ENCODE data around the gene AICDA.
A peak's percentile ranks its signal among the peaks of the same experiment; 100 is the strongest.
"Not testable (repeated sequence)": the region's sequence is repeated elsewhere in the genome, so short reads cannot be mapped to it uniquely, and the experiment has no call there.

The AICDA gene

GRCh38 chr12:8612629-8613028 is at the start of gene AICDA:
AICDA (minus strand) TSS chr12:8612859; CDS start chr12:8612767, 92 bp downstream.
- no peak for DNase-seq

GRCh38 chr12:8661751-8662150 is 49.1 kb upstream of the AICDA start:
- no peak for DNase-seq

- no peak for DNase-seq
Measured at GRCh38 chr12:8661016-8661415, 48.4 kb upstream of the AICDA start.

GRCh38 chr12:8658346-8658745 is 45.7 kb upstream of the AICDA start:
- no peak for DNase-seq

- no peak for DNase-seq
Measured at GRCh38 chr12:8655421-8655820, 42.8 kb upstream of the AICDA start.

- DNase-seq, result no peak
Measured at GRCh38 chr12:8648576-8649205, 36.0 kb upstream of the AICDA start.

- DNase-seq, result no peak
Measured at GRCh38 chr12:8647968-8648367, 35.3 kb upstream of the AICDA start.

- DNase-seq, result no peak
Measured at GRCh38 chr12:8644345-8645248, 31.9 kb upstream of the AICDA start.

GRCh38 chr12:8642775-8643174 is 30.1 kb upstream of the AICDA start:
- DNase-seq, result no peak

GRCh38 chr12:8639936-8640335 is 27.3 kb upstream of the AICDA start:
- DNase-seq, result no peak

GRCh38 chr12:8638951-8639350 is 26.3 kb upstream of the AICDA start:
- DNase-seq, result no peak

GRCh38 chr12:8637666-8638065 is 25.0 kb upstream of the AICDA start:
- DNase-seq, result peak; percentile 6 to 44

- DNase-seq, result no peak
Measured at GRCh38 chr12:8637244-8637643, 24.6 kb upstream of the AICDA start.

GRCh38 chr12:8636581-8636980 is 23.9 kb upstream of the AICDA start:
- DNase-seq, result no peak

GRCh38 chr12:8636007-8636346 is 23.3 kb upstream of the AICDA start:
- peak; percentile 30 to 76 for DNase-seq

- peak in 1 of 2 experiments; percentile 53 for DNase-seq
Measured at GRCh38 chr12:8635342-8636006, 22.8 kb upstream of the AICDA start.

GRCh38 chr12:8630131-8630530 is 17.5 kb upstream of the AICDA start:
- no peak for DNase-seq

- DNase-seq, result no peak
Measured at GRCh38 chr12:8629486-8630033, 16.9 kb upstream of the AICDA start.

- no peak for DNase-seq
Measured at GRCh38 chr12:8628731-8629130, 16.1 kb upstream of the AICDA start.

GRCh38 chr12:8624750-8625149 is 12.1 kb upstream of the AICDA start:
- DNase-seq, result not testable (repeated sequence)

GRCh38 chr12:8622646-8623045 is 10.0 kb upstream of the AICDA start:
- DNase-seq, result no peak

GRCh38 chr12:8615206-8615605 is 2.5 kb upstream of the AICDA start:
- no peak for DNase-seq

- not testable (repeated sequence) for DNase-seq
Measured at GRCh38 chr12:8613881-8614280, 1.2 kb upstream of the AICDA start.
